Activated T-cell treated with anti-CD3 and anti-CD28 coated beads for 1 hour (primary cell): ENCODE measurements around the gene CACNA2D1.

Experiments used
- DNase-seq: peaks from one replicate; pipeline ENCODE4 v3.0.0-alpha.2; 2020; ENCODE audit warnings: low read depth

CACNA2D1 gene

GRCh38 chr7:82443547-82444219 lies at the start of gene CACNA2D1:
Gene CACNA2D1, minus strand, starts transcription at chr7:82443777.
- no peak for DNase-seq

GRCh38 chr7:82481499-82482097 lies 38.0 kb upstream of the CACNA2D1 start:
- no peak for DNase-seq

- no peak for DNase-seq
Observed at GRCh38 chr7:82477733-82478515, 34.3 kb upstream of the CACNA2D1 start.

GRCh38 chr7:82472966-82473365 lies 29.4 kb upstream of the CACNA2D1 start:
- no peak for DNase-seq

- no peak for DNase-seq
Observed at GRCh38 chr7:82471351-82472020, 27.9 kb upstream of the CACNA2D1 start.

- no peak for DNase-seq
Observed at GRCh38 chr7:82469207-82469606, 25.6 kb upstream of the CACNA2D1 start.

GRCh38 chr7:82468435-82468834 lies 24.9 kb upstream of the CACNA2D1 start:
- DNase-seq, result no peak

- no peak for DNase-seq
Observed at GRCh38 chr7:82467020-82467419, 23.4 kb upstream of the CACNA2D1 start.

GRCh38 chr7:82464372-82464771 lies 20.8 kb upstream of the CACNA2D1 start:
- DNase-seq, result no peak

GRCh38 chr7:82455295-82455694 lies 11.7 kb upstream of the CACNA2D1 start:
- no peak for DNase-seq

- no peak for DNase-seq
Observed at GRCh38 chr7:82450759-82451158, 7.2 kb upstream of the CACNA2D1 start.

- no peak for DNase-seq
Observed at GRCh38 chr7:82449910-82450309, 6.3 kb upstream of the CACNA2D1 start.

- DNase-seq, result no peak
Observed at GRCh38 chr7:82446897-82447296, 3.3 kb upstream of the CACNA2D1 start.

- DNase-seq, result no peak
Observed at GRCh38 chr7:82445271-82445670, 1.7 kb upstream of the CACNA2D1 start.

- DNase-seq, result no peak
Observed at GRCh38 chr7:82444220-82444909, 788 bp upstream of the CACNA2D1 start.

GRCh38 chr7:82443036-82443546 lies 486 bp downstream of the CACNA2D1 start:
- no peak for DNase-seq

- DNase-seq, result no peak
Observed at GRCh38 chr7:82442492-82443035, 1.0 kb downstream of the CACNA2D1 start.

GRCh38 chr7:82441669-82442478 lies 1.7 kb downstream of the CACNA2D1 start:
- DNase-seq, result no peak

- DNase-seq, result no peak
Observed at GRCh38 chr7:82438521-82438920, 5.1 kb downstream of the CACNA2D1 start.

GRCh38 chr7:82435769-82436168 lies 7.8 kb downstream of the CACNA2D1 start:
- no peak for DNase-seq
